ENCODE data around the gene ZSCAN2. TPM values are rescaled to one million over a fixed set of nuclear protein-coding genes. Genes with fewer than 3 reads are reported as not detected.
A peak's percentile ranks its signal among the peaks of the same experiment; 100 is the strongest.

ZSCAN2 gene
- total and polyA plus RNA-seq, 10 of the 15 experiments (the other 5 are each of a cell fraction or from before 2014, with no cell fraction given): 2.7 to 13.2 (median 8.6) TPM

- FAIRE-seq (no peak), DNase-seq (ENCODE audit: low read depth, low spot score) (no peak), ATAC-seq (peak; percentile 69)
- H4K20me1 ChIP-seq (ENCODE audit: control insufficient read depth, insufficient read depth): no peaks in the 10 kb centered on the region
- TSS peak; percentile 92 for BruUV-seq (replicated peaks)
- peak overlapping the region; percentile 95 for H3K4me2 ChIP-seq (ENCODE audit: control insufficient read depth, insufficient read depth)
- peaks cover 8% of the 10 kb centered on the region for H3K79me2 ChIP-seq (ENCODE audit: control insufficient read depth, insufficient read depth, low read length)
- H2AFZ ChIP-seq (ENCODE audit: control insufficient read depth, low read depth, low read length): peak overlapping the region; percentile 93
- peaks cover 24% of the 10 kb centered on the region for H3K4me1 ChIP-seq (ENCODE audit: control insufficient read depth, insufficient read depth, low read length)
- ChIA-PET SMC1A (ENCODE audit: uncharacterized antibody, unreplicated experiment) (interaction anchor here (0.8 to 2.1 kb wide), 16 partner anchors 14 to 391 kb away, joined by 3 to 8 read pairs (median 3); partner anchors contain the start of gene ZSCAN2), RAD21 (ENCODE audit: unreplicated experiment) (interaction anchor here (1.0 to 2.8 kb wide), 12 partner anchors 17 to 273 kb away, joined by 3 to 14 read pairs (median 3); no protein-coding TSS in a partner anchor), CTCF (interaction anchor here (0.6 to 7.6 kb wide), 26 partner anchors 13 to 273 kb away, joined by 3 to 52 read pairs (median 4); partner anchors contain the start of gene ZSCAN2), POLR2A (interaction anchor here (1.0 to 1.4 kb wide), 4 partner anchors 51 to 273 kb away, joined by 3 to 6 read pairs (median 4); partner anchors contain the start of gene SEC11A)
- 0 out of 2 replicates have a peak overlapping the region, but pooled peaks have one; percentile 32 for H3K27ac ChIP-seq (ENCODE audit: control insufficient read depth, insufficient read depth)
- no peaks in the 10 kb centered on the region for H3K27me3 ChIP-seq (replicated peaks in 1 of 2; ENCODE audit: control insufficient read depth in 2 of 2, insufficient read depth in 2 of 2, low read length in 1 of 2)
- WGBS (ENCODE audit: insufficient coverage, insufficient replicate concordance, low lambda C conversion rate, missing lambda C conversion rate): 6% methylated on average over 19 of the region's 19 CpGs
- H3K9ac ChIP-seq (ENCODE audit: control insufficient read depth, insufficient read depth, low read length): peak overlapping the region; percentile 83
- intact Hi-C loops (cut with micrococcal nuclease; ENCODE audit: unreplicated experiment) (loop anchor here (1.0 to 5.0 kb wide), 5 partner anchors 53 to 273 kb away; partner anchors contain the start of gene ZSCAN2), in situ Hi-C loops (cut with MboI) (no loop called here)
- no peaks in the 10 kb centered on the region for H3K9me3 ChIP-seq (replicated peaks; ENCODE audit: control insufficient read depth, insufficient read depth, low read length)
- H3K4me3 ChIP-seq: peak overlapping the region; percentile 84
- H3K36me3 ChIP-seq (ENCODE audit: control insufficient read depth in 2 of 2, insufficient read depth in 2 of 2, low read length in 1 of 2): peaks cover 0 to 11% of the 10 kb centered on the region in 2 experiments; a peak in 2 of 4 replicates
- TF ChIP-seq MYC (IDR thresholded peaks at IDR 0.05; ENCODE audit: insufficient read depth, insufficient read length, insufficient replicate concordance, low read length, severe bottlenecking) (no peak), POU2F2 (IDR thresholded peaks at IDR 0.05; ENCODE audit: borderline replicate concordance, low read depth, low read length) (0 out of 3 replicates have a peak, but pooled peaks have one; percentile 18), NFIC (IDR thresholded peaks at IDR 0.05; ENCODE audit: low read depth, low read length) (no peak), NFYA (IDR thresholded peaks at IDR 0.05; ENCODE audit: borderline replicate concordance, low read depth, low read length) (no peak), EED (IDR thresholded peaks at IDR 0.05; ENCODE audit: low read depth) (peak; percentile 20; the same call in 1 of the 2 replicates), FOS (IDR thresholded peaks at IDR 0.05; ENCODE audit: borderline replicate concordance, extremely low read depth, insufficient read length) (no peak), TARDBP (IDR thresholded peaks at IDR 0.05; ENCODE audit: borderline replicate concordance) (no peak), CBX5 (IDR thresholded peaks at IDR 0.05; ENCODE audit: low read depth) (no peak), PML (IDR thresholded peaks at IDR 0.05; ENCODE audit: low read length) (no peak), GATAD2B (conservative IDR thresholded peaks at IDR 0.05; ENCODE audit: low read depth) (no peak), RELA (IDR thresholded peaks at IDR 0.05; ENCODE audit: borderline replicate concordance, partially characterized antibody) (no peak), NRF1 (conservative IDR thresholded peaks at IDR 0.05; ENCODE audit: low read depth, low read length) (no peak), SRF (IDR thresholded peaks at IDR 0.05; ENCODE audit: low read depth in 2 of 2, low read length in 2 of 2) (no peak), ZSCAN29 (IDR thresholded peaks at IDR 0.05) (no peak), ESRRA (IDR thresholded peaks at IDR 0.05; ENCODE audit: low read length) (no peak), CREM (IDR thresholded peaks at IDR 0.05; ENCODE audit: low read depth) (no peak), ZNF217 (IDR thresholded peaks at IDR 0.05) (no peak), TBL1XR1 (IDR thresholded peaks at IDR 0.05; ENCODE audit: low read depth, low read length) (no peak)
- TF ChIP-seq, protein P1, sequence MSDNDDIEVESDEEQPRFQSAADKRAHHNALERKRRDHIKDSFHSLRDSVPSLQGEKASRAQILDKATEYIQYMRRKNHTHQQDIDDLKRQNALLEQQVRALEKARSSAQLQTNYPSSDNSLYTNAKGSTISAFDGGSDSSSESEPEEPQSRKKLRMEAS (IDR thresholded peaks at IDR 0.05; ENCODE audit: low read depth, low read length): no peak
- TF ChIP-seq, protein P2, sequence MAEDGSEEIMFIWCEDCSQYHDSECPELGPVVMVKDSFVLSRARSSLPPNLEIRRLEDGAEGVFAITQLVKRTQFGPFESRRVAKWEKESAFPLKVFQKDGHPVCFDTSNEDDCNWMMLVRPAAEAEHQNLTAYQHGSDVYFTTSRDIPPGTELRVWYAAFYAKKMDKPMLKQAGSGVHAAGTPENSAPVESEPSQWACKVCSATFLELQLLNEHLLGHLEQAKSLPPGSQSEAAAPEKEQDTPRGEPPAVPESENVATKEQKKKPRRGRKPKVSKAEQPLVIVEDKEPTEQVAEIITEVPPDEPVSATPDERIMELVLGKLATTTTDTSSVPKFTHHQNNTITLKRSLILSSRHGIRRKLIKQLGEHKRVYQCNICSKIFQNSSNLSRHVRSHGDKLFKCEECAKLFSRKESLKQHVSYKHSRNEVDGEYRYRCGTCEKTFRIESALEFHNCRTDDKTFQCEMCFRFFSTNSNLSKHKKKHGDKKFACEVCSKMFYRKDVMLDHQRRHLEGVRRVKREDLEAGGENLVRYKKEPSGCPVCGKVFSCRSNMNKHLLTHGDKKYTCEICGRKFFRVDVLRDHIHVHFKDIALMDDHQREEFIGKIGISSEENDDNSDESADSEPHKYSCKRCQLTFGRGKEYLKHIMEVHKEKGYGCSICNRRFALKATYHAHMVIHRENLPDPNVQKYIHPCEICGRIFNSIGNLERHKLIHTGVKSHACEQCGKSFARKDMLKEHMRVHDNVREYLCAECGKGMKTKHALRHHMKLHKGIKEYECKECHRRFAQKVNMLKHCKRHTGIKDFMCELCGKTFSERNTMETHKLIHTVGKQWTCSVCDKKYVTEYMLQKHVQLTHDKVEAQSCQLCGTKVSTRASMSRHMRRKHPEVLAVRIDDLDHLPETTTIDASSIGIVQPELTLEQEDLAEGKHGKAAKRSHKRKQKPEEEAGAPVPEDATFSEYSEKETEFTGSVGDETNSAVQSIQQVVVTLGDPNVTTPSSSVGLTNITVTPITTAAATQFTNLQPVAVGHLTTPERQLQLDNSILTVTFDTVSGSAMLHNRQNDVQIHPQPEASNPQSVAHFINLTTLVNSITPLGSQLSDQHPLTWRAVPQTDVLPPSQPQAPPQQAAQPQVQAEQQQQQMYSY (CRISPR knock-in tag; IDR thresholded peaks at IDR 0.05): no peak
These were observed 54.1 kb downstream of the ZSCAN2 start for GRCh38 chr15:84654689-84655453.

All from GM12878 (cell line).